HL-60/S4 (cell line): ENCODE data around the gene CYP26B1.

ENCODE experiments used
- in situ Hi-C: fragments of 300-500 bp; cut with MboI; formaldehyde crosslinking; loops from 2 replicates; pipeline ENCODE4 v1.14.3; 2022; ENCODE audit warnings: low sequenced_read_pairs

CYP26B1 gene

DNA sequence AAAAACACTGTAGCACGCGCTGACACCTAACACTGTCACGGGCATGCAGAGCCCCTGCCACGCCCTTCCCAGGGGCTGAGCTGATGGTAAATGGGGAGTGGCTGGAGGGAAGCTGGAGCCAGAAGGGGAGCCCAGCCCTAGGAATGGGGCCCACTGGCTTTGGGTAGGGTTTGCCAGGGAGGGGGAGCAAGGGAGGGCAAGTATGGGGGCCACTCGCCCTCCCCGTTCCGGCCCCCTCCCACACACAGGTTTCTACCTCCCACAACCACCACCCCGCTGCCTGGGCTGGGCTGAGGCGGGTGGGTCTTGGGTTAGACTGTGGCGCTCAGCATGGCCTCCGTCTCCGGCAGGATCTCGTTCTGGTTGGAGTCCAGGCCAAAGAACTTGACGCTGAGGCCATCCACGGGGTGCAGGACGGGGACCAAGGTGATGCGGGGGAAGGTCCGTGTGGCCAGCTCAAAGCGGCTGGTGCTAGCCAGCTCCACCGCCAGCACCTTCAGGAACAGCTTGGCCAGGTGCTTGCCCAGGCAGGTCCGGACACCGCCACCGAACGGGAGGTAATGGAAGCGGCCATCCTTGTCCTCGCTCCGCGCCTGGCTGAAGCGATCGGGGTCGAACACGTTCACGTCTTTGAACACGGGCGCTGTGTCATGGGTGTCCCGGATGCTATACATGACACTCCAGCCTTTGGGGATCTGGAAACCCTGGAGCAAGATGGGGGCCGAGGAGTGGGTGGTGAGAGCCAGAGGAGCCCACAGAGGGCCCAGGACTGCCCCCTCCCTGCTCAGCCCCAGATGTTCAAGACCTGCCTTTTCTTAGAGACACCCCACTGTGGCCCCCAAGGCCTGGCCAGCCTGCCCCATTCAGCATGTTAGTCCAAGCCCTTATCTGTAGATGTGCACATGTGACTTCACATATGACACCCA lies 15.5 kb downstream of the CYP26B1 start:
- in situ Hi-C loops, result loop anchor here (25.0 kb wide), 1 partner anchor 570 kb away; no protein-coding TSS in a partner anchor

DNA sequence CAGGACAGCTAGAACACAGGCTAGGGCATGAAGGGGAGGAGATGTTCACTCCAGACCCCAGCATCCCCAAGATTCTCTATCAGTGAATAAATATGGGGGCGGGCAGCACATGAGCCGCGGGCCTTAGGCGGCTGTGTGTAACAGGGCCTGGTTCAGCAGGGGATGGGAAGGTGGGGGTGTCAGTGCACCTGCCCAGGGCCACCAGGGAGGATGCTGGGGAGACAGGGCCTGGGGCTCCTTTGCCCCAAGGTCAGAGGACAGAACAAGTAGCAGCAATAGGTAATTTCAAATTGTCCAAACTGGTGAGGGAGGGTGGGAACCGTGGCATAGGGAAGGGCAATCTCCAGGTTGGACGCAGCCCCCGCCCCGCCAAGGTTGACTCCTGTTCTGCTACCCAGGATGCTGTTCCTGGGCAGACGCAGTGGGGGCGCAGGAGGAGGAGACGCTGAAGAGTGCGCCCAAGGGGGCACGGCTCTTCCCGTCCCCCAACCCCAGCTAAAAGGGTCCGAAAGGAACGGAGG lies 16.2 kb downstream of the CYP26B1 start:
- in situ Hi-C loops, result loop anchor here (25.0 kb wide), 1 partner anchor 569 kb away; no protein-coding TSS in a partner anchor

DNA sequence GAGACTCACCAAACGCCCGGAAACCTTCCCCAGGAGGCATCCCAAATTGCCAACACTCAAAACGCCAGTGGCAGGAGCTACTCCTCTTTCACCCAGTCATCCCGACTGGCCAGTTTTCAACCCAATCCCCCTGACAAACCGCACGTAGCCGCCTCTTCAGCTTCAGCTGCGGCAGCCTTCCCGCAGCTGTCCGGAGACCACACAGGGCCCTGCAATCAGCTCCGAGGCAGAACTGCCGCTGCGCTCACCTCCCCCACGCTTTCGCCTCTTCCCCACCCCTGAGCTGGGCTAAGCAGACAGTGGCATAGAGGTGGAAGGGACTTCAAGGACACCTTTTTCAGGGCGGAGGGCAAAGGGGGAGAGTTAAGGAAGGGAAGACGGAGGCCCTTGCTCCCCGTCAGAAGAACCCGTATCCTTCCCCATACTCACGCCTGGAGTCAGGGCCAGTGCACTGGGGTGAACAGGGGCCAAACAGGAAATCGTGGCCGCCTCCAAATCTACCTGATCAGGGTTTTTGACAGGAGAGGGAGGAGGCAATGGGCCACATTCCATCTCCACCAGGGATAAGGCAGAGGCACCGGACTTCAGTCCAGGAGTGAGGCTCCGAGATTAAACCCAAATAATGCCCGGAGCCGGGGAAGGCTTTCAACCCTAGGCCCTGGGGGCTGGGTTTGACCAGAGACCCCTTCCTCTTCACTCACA lies 16.9 kb downstream of the CYP26B1 start:
- in situ Hi-C loops, result loop anchor here (25.0 kb wide), 1 partner anchor 569 kb away; no protein-coding TSS in a partner anchor

DNA sequence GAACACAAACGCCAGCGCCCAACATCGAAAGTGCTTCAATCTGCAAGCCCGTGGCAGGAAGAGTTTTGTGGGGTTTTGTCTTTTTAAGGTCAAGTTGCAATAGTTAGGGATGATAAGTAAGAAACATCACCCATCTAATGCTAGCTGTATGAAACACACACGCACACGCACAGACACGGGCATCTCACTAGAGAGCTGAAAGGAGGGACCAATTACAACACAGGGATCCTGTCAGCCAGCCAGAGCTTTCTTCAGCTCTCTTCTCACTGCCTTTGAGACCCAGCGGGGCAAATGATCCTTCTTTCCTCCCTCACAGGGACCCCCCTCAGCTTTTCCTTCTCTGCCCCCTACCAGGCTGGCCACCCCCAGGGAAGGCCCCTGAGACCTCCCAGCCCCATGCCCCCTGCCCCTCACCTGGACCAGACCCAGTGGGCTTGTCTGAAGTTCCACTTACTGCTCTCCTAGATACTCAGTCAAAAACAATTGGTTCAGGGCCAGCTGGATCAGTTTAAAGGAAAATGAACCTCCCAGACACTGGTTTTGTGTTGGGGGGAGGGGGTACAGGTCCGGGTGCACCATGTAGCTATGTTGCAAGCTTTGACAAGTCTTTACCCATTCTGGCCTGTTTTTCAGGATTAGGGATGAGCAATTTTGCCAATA lies 17.9 kb downstream of the CYP26B1 start:
- in situ Hi-C loops, result loop anchor here (25.0 kb wide), 1 partner anchor 568 kb away; no protein-coding TSS in a partner anchor

DNA sequence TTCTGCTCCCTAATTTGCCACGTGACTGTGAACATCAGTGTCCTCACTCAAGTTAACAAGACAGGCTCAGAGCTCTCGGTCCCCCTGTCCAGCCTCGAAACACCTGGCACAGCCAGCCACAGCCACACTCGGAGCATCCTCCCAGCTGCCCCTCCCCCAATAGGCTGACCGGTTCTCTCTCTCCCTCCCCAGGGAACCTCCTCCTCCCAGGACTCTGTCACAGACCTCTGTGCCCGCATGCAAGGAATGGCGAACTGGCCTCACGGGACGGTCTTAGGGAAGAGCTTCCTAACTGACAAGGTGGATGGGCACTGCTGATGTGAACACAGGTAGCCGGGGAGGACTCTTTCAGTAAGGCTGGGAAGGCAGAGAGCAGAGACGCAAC lies 18.8 kb downstream of the CYP26B1 start:
- in situ Hi-C loops, result loop anchor here (25.0 kb wide), 1 partner anchor 567 kb away; no protein-coding TSS in a partner anchor

DNA sequence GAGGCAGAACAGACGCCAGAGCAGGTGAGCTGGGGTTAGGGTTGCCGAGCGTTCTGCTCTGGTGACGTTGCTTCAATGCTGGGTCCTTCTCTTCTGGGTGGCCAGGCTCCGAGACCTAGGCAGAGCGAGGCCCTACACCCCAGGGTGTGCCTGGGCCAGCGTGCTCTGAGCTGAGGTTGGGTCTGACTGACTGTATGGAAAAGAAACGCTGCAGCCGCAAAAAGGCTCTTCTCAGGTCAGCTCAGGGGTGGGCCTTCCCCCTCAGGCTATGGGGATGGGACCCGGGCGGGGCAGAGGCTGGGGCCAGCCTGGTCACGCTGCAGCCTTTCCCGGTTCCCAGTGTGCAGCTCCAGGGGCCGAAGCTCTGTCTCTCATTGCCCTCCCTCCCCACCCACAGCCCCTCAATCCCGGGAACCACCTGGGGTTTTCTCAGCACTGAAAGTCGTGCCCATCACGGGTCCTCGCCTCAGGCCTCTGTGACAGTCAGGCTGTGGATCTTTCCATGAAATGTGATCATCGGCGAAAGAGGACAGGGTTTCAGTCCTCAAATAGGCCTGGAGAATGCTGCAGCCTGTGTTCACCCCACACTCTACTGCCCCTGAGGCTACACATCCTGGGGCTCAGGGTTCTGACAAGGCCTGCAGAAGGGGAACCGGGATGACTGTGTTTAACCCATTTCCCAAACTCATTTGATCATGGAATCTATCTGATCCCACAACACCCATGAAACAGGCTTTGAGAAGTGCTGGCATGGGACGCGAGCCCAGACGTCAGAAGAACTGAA lies 19.4 kb downstream of the CYP26B1 start:
- in situ Hi-C loops, result loop anchor here (25.0 kb wide), 1 partner anchor 566 kb away; no protein-coding TSS in a partner anchor

DNA sequence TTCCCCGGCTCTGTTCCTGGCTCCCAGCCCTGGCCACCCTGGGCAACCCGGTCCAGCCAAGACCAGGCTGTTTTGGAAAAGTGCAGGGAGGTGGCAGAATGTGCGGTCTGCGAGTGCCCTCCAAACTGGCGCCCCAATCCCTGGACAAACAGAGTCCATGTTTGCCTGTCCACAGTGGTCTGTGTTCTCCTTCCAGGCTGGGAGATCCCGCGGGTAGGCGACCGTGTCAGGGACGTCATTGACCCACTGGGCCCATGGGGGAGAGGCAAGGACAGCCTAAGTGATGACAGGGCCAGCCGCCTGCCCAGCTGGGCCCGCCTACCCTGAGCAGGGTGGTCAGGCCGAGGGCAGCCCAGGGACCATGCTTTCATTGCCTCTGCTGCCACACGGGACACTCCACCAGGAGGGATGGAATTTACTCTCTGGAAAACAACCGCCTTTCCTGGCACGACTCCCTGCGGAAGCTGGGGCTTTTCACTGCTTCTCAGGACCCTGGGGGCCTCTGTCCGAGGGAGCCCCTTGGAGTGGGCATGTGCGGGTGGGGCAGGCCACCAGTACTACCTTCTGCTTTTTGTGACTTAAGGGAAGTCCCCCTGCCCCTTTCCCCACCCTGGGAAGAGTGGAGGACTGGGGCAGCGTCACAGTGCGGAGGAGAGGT lies 20.1 kb downstream of the CYP26B1 start:
- in situ Hi-C loops, result loop anchor here (25.0 kb wide), 1 partner anchor 565 kb away; no protein-coding TSS in a partner anchor

DNA sequence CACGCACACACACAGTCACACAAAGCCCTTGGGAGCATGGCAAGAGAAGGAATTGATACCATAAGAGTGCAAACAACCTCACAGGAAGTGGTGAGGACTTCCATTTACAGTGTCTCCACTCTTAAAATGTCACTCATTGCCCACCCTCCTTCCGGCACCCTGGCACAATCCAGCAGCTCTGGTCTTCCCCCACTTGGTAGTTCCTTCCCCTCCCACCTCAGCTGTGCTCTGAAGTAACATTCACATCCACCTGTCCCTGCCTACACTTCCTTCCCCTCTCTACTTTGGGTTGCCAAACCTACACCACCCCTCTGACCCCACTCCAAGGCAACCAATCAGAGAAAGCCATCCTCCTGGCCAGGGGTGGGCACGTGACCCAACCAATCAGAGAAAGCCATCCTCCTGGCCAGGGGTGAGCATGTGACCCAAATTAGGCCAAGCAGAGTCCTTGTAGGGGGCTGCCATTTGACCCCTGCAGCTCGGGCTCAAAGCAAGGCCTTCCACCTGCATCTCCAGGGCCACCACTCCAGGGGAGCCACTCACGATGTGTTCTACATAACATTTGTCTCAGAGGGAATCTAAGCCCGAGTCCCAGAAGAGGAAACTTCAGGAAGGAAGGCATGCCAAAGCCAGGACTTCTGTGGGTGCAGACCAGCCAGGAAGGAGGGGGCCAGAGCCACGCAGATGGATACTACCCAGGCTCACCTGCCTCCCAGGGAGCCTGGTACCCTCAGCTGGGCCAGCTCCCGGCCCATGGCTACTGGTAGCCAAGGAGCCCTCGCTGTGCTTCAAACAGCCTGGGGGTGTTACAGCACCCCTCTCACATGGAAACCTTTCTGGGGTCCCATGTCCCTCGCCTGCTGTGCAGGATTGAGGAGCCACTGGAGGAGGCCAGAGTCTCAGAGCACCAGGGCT lies 21.2 kb downstream of the CYP26B1 start:
- in situ Hi-C loops, result loop anchor here (25.0 kb wide), 1 partner anchor 564 kb away; no protein-coding TSS in a partner anchor

DNA sequence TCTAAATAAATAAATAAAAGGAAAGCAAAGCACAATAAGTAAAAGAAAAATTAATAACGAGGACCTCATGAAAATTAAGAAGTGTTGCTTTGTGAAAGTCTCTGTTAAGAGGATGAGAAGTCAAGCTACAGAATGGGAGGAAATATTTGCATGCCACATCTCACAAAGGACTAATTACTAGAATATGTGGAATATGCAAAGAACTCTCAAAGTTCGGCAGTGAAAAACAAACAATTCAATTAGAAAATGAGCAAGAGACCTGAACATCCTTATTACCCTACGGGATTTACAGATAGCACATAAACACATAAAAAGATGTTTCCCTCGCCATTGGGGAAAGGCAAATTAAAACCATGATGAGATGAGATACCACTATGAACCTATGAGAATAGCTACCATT lies 23.3 kb downstream of the CYP26B1 start:
- in situ Hi-C loops, result no loop called here

DNA sequence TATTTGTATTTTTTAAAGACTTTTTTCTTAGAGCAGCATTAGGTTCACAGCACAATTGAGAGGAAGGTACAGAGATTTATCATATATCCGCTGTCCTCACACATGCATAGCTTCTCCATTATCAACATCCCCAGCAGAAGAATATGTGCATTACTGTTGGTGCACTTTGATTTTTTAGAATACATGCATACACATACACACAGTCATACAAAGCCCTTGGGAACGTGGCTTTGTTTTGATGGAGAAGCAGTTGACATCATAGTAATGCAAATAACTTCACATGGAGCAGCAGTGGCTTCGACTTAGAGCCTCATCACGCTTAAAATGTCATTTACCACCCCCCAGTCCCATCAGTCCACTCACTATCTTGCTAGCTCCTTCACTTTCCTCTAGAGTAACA lies 26.5 kb downstream of the CYP26B1 start:
- in situ Hi-C loops, result no loop called here

DNA sequence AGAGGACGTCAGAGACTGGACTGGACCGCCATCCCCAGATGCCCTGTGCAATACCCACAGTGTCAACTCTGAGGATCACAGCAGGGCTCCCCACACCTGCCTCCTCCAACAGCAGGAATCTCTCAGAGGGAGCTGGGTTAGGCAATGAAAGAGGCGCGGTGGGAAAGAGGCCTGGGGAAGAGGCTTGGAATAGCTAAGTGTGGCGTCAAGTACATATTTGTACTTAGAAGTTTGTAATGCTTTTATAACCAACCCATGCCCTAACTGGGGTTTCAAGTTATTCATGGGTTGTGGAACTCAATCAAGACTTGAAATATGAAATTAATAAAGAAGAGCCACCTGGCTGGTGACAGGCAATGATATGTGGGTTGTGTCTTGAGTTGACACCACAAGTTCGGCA lies 28.7 kb downstream of the CYP26B1 start:
- in situ Hi-C loops, result no loop called here

DNA sequence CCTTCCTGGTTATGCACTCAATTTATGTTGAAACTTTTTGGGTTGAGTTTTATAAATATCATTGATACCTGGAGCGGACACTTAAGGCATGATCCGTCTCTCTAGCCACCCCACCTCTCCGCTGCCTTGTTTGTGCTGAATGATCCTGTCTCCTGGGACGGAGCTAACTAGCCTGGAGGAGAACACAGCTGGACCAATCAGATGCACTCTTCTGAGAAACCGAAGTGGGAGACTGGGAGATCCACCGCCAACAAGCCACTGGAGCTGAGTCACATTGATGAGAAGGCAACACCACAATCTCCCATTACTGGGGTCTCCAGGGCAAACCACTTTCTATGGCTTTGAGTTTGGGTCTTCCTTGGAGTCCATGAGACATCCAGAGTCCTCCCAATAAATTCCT lies 29.3 kb downstream of the CYP26B1 start:
- in situ Hi-C loops, result no loop called here

DNA sequence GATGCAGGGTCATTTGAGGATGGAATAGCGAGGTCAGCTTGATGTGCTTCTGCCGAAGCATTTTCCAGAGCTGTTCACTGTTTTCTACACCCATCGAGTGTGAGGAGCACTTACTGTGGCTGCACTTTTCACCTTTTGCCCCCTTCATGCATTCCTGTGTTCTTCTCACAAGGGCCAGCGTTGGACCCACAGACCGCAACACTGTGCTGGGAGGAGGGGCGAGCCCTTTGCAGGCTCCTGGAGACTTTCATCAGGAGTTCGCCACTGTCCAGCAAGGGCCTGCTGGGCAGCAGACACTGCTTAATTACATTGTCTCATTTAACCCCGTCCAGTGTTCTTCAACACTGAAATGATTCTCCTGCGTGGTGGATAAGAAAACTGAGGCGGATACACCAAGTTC lies 29.9 kb downstream of the CYP26B1 start:
- in situ Hi-C loops, result no loop called here

DNA sequence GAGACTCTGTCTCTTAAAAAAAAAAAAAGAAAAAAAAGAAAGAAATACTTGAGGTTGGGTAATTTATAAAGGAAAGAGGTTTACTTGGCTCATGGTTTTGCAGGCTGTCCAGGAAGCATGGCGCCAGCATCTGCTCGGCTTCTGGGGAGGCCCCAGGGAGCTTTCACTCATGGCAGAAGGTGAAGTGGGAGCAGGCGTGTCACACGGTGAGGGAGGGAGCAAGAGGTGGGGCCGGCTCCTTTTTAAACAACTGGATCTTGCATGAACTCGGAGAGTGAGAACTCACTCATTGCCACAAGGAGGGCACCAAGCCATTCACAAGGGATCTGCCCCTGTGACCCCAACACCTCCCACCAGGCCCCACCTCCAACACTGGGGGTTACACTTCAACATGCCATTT lies 30.6 kb downstream of the CYP26B1 start:
- in situ Hi-C loops, result no loop called here

DNA sequence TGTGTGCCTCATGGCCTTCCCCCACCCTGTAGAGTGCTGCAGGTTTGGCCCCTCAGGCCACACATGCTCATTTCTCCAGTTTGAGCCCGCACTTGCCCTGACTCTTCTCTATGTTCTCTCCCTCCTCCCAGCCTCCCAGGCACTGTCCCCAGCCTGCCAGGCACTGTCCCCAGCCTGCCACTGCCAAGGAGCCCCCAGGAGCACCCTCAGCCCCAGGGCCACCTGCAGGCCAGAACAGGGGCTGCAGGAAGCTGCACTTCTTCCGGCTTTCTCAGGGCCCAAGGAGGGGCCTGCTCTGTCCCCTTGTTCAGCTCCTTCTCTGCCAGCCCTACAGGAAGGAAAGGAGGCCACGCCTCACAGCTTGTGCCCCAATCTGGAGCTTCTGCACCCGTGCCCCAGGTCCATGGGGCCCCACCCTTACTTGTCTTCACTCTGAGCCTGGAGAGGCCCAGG lies 31.6 kb downstream of the CYP26B1 start:
- in situ Hi-C loops, result no loop called here

DNA sequence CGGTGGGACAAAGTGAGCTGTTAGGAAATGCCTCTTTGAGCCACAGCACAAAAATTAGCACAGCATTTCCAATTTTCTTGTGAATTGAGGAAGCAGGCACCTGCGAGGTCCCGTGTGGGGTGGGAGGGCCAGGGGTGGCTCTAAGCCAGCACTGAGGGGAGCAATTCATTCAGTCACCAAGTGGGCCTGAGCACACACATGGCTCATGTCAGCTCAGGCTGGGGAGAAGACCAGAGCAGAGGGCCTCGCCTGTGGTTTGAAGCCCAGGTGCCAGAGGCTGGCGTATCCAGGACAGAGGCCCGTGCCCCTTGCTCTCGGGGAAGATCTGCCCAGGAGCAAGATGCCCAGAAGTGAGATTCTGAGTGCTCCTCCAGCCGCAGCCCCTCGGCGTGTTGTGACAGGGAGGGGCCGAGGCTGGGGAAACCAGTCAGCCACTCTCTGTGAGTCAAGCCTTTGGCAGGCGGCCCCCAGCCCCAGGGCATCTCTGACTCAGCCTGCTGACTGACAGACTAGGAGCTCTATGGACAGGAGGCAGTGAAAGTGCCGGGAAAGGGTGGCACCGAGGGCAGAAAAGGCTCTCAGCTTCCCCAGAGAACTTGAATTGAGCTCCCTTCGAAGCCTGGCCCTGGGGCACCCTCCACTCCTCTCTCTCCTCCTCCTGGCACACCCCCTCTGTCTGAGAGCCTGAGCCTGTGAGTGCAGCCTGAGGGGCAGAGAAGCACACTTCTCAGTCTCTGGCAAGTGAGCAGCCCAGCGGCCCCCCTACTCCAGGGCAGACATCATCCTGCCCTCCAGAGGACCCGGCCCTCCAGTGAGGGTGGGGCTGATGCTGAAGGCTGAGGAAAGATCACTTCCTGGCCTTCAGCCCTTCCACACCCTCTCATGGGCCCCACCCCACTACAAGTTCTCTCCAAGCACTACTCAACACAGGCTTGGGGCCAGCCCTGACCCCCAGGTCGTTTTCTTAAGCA lies 32.3 kb downstream of the CYP26B1 start:
- in situ Hi-C loops, result no loop called here

DNA sequence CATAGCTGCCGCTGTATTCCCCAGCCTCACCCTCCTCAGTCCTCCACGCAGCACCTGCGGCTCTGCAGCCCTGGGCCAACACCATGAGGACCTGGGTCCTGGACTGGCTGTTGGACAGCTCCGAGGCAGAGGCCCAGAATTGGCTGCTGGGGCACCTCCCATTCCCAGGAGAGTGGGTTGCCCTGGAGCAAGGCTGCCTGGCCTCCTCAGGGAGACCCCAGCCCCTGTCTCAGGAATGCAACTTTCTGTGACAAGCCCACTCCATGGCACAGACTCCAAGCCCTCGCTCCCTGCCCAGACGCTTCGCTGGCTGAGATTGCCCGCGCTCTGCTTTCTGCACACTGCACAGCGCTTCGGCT lies 33.0 kb downstream of the CYP26B1 start:
- in situ Hi-C loops, result no loop called here
